HUES6 (cell line): Measurements from ENCODE around the gene BORCS5.
"Not testable (repeated sequence)": the region's sequence is repeated elsewhere in the genome, so short reads cannot be mapped to it uniquely, and the experiment has no call there.

Source experiments
- H3K27ac ChIP-seq: 2 replicates; pipeline ENCODE4 v1.7.0; 2013; ENCODE audit warnings: low read depth, mild to moderate bottlenecking, low read length, inconsistent platforms
- H3K27me3 ChIP-seq: 2 replicates; pipeline ENCODE4 v1.6.1; 2013; ENCODE audit warnings: low read length; ENCODE audit not compliant: control insufficient read depth, insufficient read depth
- H3K36me3 ChIP-seq: 2 replicates; pipeline ENCODE4 v1.6.1; 2013; ENCODE audit warnings: low read length; ENCODE audit not compliant: control insufficient read depth, insufficient read depth
- H3K4me1 ChIP-seq: 2 replicates; pipeline ENCODE4 v1.6.1; 2013; ENCODE audit warnings: low read length; ENCODE audit not compliant: control insufficient read depth, insufficient read depth
- H3K4me3 ChIP-seq: 2 replicates; pipeline ENCODE4 v1.5.1; 2013; ENCODE audit warnings: low read depth, low read length
- H3K9ac ChIP-seq: one replicate; pipeline ENCODE4 v1.6.1; 2013; ENCODE audit warnings: mild to moderate bottlenecking, low read length
- H3K9me3 ChIP-seq: 2 replicates; pipeline ENCODE4 v1.6.1; 2013; ENCODE audit warnings: low read depth, low read length; ENCODE audit not compliant: control insufficient read depth, insufficient read depth

The BORCS5 gene

DNA sequence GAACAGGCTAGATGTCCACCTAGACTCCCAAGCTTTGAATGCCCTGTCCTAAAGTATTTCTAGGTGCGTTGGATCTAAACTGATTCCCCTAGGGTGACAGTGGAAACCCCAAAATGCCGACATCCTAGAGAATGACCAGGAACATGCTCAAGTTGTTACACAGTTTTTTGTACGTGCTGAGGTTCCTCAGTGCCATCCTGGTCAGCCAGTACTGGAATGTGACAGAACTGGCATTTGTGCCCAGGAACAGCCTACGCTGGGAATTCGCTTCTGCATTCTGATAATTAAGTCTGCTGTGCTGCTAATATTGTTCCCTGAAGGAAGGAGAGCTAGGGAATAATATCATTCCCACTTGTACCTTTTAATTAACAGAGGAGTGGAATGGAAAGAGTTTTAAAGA, 40.3 kb downstream of the BORCS5 start:
- Histone ChIP-seq H3K27ac (no peak overlapping the region), H3K4me3 (no peak overlapping the region), H3K27me3 (no peaks in the 10 kb centered on the region), H3K9me3 (no peaks in the 10 kb centered on the region), H3K36me3 (no peaks in the 10 kb centered on the region), H3K9ac (no peak overlapping the region), H3K4me1 (peaks cover 21% of the 10 kb centered on the region)

DNA sequence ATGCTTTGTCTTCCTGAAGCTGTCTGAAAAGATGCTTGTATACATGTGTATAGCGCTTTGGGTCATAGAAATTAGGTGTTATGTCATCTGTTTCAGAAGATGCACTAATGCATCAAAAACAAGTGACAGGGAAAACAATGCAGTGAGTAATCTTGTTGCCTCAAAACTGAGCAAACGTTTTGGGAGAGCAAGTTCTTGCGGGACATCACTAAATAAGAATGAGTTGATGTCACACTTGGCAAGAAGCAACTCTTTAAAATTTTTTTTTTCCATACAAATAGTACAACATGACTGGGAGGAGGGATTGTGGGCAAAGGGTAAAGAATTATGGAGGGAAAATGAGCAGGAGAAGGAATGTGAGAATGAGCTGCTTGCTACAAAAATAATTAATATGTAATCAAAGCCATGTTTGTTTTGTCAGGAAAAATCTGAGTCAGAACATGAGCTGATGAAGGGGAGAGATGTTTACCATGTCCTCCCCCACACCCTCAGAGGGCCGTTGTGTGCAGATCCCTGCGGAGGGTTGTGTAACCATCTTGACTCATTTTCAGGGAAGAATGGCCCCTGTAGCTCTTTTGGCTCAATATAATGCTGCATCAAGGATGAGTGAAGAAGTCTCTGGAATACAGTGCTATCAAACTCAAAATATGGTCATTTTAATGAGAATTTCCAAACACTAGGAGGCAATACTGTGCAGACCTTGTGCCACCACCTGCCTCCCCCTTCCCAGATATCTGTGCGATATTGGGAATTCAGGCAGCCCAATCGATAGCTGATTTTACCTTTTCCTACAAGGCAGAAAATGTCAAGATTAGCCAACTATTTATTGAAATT, 41.4 kb downstream of the BORCS5 start:
- Histone ChIP-seq H3K4me3 (no peak overlapping the region), H3K9me3 (no peaks in the 10 kb centered on the region), H3K27me3 (no peaks in the 10 kb centered on the region), H3K9ac (no peak overlapping the region), H3K27ac (no peak overlapping the region), H3K36me3 (no peaks in the 10 kb centered on the region), H3K4me1 (peaks cover 21% of the 10 kb centered on the region)

DNA sequence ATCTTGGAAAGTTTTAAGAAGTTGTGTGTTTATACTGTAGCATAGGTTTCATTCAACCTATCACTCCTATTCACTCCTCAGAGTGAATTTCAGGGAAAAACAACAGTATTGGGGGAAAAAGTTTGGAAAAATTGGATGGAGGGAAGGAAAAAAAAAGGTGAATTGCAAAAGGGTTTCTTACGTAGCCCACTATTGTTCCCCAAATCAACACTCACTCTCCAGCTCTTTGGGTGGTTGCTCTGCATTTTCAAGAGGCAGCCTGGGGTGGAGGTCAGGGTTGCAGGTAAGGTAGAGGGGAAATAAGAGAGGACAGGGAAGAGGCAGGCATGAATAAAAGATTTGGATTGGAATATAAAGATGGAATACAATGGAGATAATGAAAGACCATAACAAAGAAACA, 42.3 kb downstream of the BORCS5 start:
- H3K36me3 ChIP-seq = no peaks in the 10 kb centered on the region
- H3K27ac ChIP-seq = no peak overlapping the region; the same call in 1 of the 2 replicates
- H3K9ac ChIP-seq = no peak overlapping the region
- H3K4me3 ChIP-seq = no peak overlapping the region
- H3K9me3 ChIP-seq = no peaks in the 10 kb centered on the region
- H3K4me1 ChIP-seq = peaks cover 21% of the 10 kb centered on the region
- H3K27me3 ChIP-seq = no peaks in the 10 kb centered on the region

DNA sequence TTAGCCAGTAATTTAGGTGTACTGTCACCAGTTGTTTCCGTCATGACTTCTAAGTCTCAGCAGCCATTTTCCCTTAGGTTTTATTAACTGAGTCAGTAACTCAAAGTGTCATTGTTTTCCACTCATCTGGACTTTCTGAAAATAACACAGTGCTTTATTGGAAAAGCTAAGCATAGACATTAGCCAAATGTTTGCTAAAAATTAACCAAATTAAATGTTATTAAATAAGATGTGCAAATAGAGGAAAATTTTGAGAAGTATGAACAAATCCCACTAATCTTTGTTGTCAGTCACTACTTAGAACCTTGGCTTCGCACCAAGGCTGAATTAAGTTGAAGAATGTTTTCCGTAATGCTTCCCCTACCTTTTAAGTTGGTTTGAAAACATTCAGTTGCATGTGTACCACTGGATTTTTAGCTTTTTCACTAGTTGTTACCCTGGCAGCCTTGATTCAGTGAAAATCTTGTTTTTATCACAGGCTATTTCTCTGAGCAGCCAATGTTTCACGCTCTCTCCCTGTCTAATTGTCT, 43.0 kb downstream of the BORCS5 start:
- Histone ChIP-seq H3K27ac (no peak overlapping the region), H3K27me3 (no peaks in the 10 kb centered on the region), H3K36me3 (no peaks in the 10 kb centered on the region), H3K4me3 (no peak overlapping the region), H3K9ac (no peak overlapping the region), H3K4me1 (peaks cover 21% of the 10 kb centered on the region), H3K9me3 (no peaks in the 10 kb centered on the region)

DNA sequence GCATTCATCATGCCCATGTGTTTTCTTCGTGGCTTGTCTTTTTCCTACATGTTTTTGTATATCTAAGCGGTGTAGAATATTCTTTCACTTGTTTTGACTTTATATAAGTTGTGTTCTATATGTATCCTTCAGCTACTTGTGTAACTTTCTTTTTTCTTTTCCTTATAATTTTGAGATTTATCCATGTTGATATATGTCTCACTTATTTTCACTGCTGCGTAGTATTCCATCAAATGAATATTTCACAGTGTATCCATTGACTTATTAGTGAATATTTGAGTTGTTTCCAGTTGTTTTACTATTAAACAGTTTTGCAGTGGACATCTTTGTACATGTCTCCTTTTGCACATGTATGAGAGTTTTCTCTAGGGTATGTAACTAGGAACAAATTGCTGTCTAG, 43.9 kb downstream of the BORCS5 start:
- H3K36me3 ChIP-seq = no peaks in the 10 kb centered on the region
- H3K27ac ChIP-seq = no peak overlapping the region
- H3K4me1 ChIP-seq = peaks cover 21% of the 10 kb centered on the region
- no peaks in the 10 kb centered on the region for H3K9me3 ChIP-seq
- no peaks in the 10 kb centered on the region for H3K27me3 ChIP-seq
- no peak overlapping the region for H3K4me3 ChIP-seq
- no peak overlapping the region for H3K9ac ChIP-seq

DNA sequence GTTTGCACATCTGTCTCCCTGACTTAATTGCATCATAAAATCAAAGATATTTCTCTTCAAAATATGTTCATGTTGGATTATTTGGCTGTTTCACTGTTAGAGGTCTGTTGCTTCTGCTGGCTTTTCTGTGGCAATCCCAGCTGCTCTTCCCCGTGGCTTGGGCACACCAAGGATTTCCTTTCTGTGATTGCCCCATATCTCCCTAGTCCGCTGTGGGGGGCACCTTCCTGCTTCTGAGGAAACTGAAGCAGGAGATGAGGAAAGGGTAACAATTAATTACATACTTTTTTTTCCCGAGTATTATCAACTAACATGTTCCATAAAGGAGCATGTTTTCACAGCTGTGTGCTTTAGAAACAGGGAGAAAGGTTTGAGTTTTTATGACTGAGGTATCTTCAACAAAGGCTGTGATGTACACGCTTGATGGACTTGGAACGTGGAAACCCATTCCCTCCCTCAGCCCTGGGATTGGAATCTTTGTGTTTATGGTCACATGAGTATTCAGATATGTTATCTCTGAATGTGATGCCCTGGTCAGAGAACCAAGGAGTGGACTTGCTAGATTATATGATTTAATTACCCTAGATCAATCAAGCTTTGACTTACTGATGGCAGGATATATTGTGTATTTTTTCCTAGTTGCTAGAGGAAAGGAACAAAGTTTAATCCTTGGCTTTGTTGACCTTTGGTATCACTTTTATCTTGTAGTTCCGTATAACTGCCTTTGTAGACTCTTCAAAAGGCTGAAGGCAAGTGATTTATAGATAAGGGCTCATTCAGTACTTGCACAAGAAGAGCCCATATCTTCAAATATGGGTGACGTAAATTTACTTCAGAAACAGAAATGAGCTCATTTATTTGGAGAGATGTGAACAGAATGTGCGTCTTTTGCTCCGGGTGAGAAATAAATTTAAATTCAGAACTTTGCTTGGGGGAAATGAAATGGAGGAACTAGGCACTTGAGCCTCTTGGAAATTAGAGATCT, 46.7 kb downstream of the BORCS5 start:
- Histone ChIP-seq H3K27ac (no peak overlapping the region), H3K9me3 (no peaks in the 10 kb centered on the region)

DNA sequence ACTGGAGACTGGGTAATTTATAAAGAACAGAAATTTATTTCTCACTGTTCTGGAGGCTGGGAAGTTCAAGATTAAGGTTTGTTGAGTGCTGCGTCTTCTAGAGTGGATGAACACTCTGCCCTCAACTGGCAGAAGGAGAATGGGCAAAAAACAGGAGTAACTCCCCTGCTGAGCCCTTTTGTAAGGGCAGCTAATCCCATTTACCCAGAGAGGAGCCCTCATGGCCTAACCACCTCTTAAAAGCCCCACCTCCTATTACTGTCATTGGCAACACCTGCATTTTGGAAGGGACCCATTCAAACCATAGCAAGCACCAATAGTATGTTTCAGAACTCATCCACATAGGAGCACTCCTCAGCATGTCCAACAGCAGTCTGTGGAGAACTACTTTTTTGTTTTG, 47.4 kb downstream of the BORCS5 start:
- no peak overlapping the region for H3K27ac ChIP-seq
- H3K27me3 ChIP-seq = no peaks in the 10 kb centered on the region
- no peak overlapping the region for H3K4me3 ChIP-seq
- H3K4me1 ChIP-seq = peaks cover 7% of the 10 kb centered on the region; the same call in 1 of the 2 replicates
- H3K9me3 ChIP-seq = no peaks in the 10 kb centered on the region
- no peak overlapping the region for H3K9ac ChIP-seq
- H3K36me3 ChIP-seq = no peaks in the 10 kb centered on the region

More for the DNA sequence above, 46.7 kb downstream of the BORCS5 start:
- H3K4me3 ChIP-seq = no peak overlapping the region
- no peaks in the 10 kb centered on the region for H3K36me3 ChIP-seq
- no peak overlapping the region for H3K9ac ChIP-seq
- H3K4me1 ChIP-seq = peaks cover 14% of the 10 kb centered on the region
- H3K27me3 ChIP-seq = no peaks in the 10 kb centered on the region

DNA sequence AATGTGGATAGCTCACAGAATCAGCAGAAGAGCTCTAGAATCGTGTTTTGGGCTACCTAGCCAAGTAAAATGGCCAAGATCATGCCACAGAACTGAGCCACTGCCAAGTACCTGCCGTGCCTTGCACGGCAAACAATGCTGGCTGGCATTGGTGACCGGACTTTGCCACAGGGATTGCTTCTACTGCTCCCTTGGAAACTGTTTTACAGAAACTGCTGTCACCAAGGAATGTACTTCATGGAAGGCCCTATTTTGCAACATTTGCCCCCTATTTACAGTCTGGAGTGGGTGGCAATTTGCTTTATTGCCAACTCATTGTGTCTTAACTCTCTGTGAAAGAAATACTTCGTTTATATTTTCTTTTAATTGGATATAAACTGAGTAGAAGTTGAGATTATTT, 49.0 kb downstream of the BORCS5 start:
- H3K27me3 ChIP-seq = no peaks in the 10 kb centered on the region
- H3K4me1 ChIP-seq = no peaks in the 10 kb centered on the region
- H3K27ac ChIP-seq = no peak overlapping the region
- H3K4me3 ChIP-seq = no peak overlapping the region
- H3K36me3 ChIP-seq = no peaks in the 10 kb centered on the region
- H3K9me3 ChIP-seq = no peaks in the 10 kb centered on the region
- H3K9ac ChIP-seq = no peak overlapping the region

DNA sequence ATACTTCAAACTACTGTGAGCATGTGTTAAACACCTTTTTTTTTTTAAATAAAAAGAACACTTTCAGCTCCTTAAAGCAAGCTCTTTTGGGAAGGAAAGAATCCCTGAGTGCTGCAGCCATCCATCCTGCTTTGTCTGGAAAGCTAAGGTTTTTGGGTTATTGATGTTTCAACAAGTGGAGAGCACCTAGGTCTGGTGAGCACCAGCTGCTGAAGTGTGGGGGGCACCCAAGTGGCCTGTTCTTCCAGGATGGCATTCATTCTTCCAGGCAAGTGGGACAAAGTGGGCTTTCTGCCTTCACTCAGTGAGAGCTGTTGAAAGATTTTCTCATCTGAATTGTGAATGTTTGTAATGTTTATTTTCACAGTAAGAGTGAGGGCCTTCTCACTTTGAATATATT, 49.9 kb downstream of the BORCS5 start:
- no peak overlapping the region for H3K9ac ChIP-seq
- peaks cover 3% of the 10 kb centered on the region; the same call in 1 of the 2 replicates for H3K9me3 ChIP-seq
- no peaks in the 10 kb centered on the region for H3K27me3 ChIP-seq
- no peak overlapping the region for H3K27ac ChIP-seq
- H3K4me1 ChIP-seq = no peaks in the 10 kb centered on the region
- no peaks in the 10 kb centered on the region for H3K36me3 ChIP-seq
- H3K4me3 ChIP-seq = no peak overlapping the region

DNA sequence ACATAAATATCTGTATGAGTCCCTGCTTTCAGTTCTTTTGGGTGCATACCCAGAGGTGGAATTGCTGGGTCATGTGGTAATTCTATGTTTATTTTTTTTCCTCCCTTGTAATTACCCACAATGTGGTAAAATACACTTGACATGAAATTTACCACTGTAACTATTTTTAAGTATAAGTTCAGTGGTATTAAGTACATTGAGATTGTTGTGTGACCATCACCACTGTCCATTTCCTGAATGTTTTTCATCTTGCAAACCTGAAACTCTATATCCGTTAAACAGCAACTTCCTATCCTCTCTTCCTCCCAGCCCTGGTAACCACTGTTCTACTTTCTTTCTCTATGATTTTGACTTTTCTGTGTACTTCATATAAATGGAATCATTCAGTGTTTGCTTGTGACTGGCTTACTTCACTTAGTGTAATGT, 51.4 kb downstream of the BORCS5 start:
- H3K4me3 ChIP-seq = no peak overlapping the region
- no peak overlapping the region for H3K27ac ChIP-seq
- H3K4me1 ChIP-seq = no peaks in the 10 kb centered on the region
- H3K27me3 ChIP-seq = no peaks in the 10 kb centered on the region
- no peaks in the 10 kb centered on the region for H3K36me3 ChIP-seq
- H3K9me3 ChIP-seq = peaks cover 5% of the 10 kb centered on the region; the same call in 1 of the 2 replicates
- H3K9ac ChIP-seq = no peak overlapping the region

DNA sequence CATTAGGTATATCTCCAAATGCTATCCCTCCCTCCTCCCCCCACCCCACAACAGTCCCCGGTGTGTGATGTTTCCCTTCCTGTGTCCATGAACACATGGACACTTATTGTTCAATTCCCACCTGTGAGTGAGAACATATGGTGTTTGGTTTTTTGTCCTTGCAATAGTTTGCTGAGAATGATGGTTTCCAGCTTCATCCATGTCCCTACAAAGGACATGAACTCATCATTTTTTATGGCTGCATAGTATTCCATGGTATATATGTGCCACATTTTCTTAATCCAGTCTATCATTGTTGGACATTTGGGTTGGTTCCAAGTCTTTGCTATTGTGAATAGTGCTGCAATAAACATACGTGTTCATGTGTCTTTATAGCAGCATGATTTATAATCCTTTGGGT, 52.5 kb downstream of the BORCS5 start:
- not testable (repeated sequence) for H3K27me3 ChIP-seq, H3K4me1 ChIP-seq, H3K36me3 ChIP-seq, H3K27ac ChIP-seq, H3K4me3 ChIP-seq, H3K9ac ChIP-seq, H3K9me3 ChIP-seq
